Calu3 (cell line): ENCODE measurements around the gene MICALL2. TPM values are rescaled to one million over a fixed set of nuclear protein-coding genes. Genes with fewer than 3 reads are reported as not detected.

ENCODE experiments used
- BruUV-seq: library from RNA; stranded (reverse); fragments of 400-500 nt; replicated peaks from 2 replicates; lab custom pipeline; 2021; lab: Mats Ljungman, UMichigan
- CTCF ChIA-PET: fragments of 300-600 bp; sonication (Branson Sonifier 250); formaldehyde crosslinking; loops from one replicate; lab custom pipeline; 2022; ENCODE audit warnings: antibody characterized with exemption; lab: Charles Lee
- DNase-seq: peaks from one replicate; pipeline ENCODE4 v3.0.0; 2022
- H3K27ac Mint-ChIP-seq: one replicate; pipeline ENCODE4 v1.8.0; 2022; ENCODE audit warnings: mixed read lengths; ENCODE audit not compliant: unreplicated experiment
- H3K27me3 Mint-ChIP-seq: one replicate; pipeline ENCODE4 v1.8.0; 2022; ENCODE audit warnings: mixed read lengths; ENCODE audit not compliant: unreplicated experiment
- H3K36me3 Mint-ChIP-seq: one replicate; pipeline ENCODE4 v1.8.0; 2022; ENCODE audit warnings: mild to moderate bottlenecking, moderate library complexity, mixed read lengths; ENCODE audit not compliant: insufficient read depth, unreplicated experiment
- H3K4me1 Mint-ChIP-seq: one replicate; pipeline ENCODE4 v1.8.0; 2022; ENCODE audit warnings: mild to moderate bottlenecking, low read depth, mixed read lengths; ENCODE audit not compliant: unreplicated experiment
- H3K4me3 Mint-ChIP-seq: one replicate; pipeline ENCODE4 v1.8.0; 2022; ENCODE audit warnings: mild to moderate bottlenecking, low read depth, moderate library complexity, mixed read lengths; ENCODE audit not compliant: unreplicated experiment
- H3K9me3 Mint-ChIP-seq: one replicate; pipeline ENCODE4 v1.8.0; 2022; ENCODE audit warnings: low read depth, mixed read lengths; ENCODE audit not compliant: unreplicated experiment
- intact Hi-C: fragments of 100-400 bp; cut with micrococcal nuclease; formaldehyde crosslinking; loops from one replicate; pipeline ENCODE4 v1.10.0; 2022; ENCODE audit not compliant: unreplicated experiment
- total RNA-seq: library from RNA; stranded (reverse); gene quantifications from 2 replicates; pipeline ENCODE4 v1.2.3, GENCODE V29; 2022
- TF ChIP-seq, protein P1 (sequence below): fragments of 200-600 bp; IDR thresholded peaks from one replicate; pipeline ENCODE4 v1.8.0; 2022; ENCODE audit warnings: antibody characterized with exemption; ENCODE audit not compliant: unreplicated experiment

The MICALL2 gene
- total RNA-seq, 1 experiment from 2014 or later: 162 TPM

DNA sequence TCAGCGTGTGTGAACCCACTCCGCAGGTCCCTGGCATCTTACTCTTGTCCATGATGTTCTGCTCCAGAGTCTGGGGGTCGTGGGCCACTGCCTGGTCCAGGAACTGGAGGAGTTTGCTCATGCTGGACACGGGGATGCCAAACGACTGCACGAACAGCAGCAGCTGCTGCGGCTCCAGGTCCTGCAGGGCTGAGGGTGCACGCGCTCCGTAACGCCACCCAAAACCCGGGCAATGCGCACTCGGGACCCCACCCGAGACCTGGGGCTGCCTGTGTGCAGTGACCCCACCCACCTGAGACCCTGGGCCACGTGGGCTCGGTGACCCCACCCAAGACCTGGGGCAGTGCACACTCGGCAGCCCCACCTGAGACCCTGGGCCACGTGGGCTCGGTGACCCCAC lies 22.0 kb upstream of the MICALL2 start:
- Mint-ChIP-seq H3K9me3 (no peaks in the 10 kb centered on the region), H3K36me3 (peaks cover 80% of the 10 kb centered on the region), H3K27me3 (no peaks in the 10 kb centered on the region), H3K4me3 (no peak overlapping the region), H3K27ac (no peak overlapping the region), H3K4me1 (no peaks in the 10 kb centered on the region)
- intact Hi-C loops: no loop called here
- CTCF ChIA-PET: no interaction called here
- TF ChIP-seq, protein P1, sequence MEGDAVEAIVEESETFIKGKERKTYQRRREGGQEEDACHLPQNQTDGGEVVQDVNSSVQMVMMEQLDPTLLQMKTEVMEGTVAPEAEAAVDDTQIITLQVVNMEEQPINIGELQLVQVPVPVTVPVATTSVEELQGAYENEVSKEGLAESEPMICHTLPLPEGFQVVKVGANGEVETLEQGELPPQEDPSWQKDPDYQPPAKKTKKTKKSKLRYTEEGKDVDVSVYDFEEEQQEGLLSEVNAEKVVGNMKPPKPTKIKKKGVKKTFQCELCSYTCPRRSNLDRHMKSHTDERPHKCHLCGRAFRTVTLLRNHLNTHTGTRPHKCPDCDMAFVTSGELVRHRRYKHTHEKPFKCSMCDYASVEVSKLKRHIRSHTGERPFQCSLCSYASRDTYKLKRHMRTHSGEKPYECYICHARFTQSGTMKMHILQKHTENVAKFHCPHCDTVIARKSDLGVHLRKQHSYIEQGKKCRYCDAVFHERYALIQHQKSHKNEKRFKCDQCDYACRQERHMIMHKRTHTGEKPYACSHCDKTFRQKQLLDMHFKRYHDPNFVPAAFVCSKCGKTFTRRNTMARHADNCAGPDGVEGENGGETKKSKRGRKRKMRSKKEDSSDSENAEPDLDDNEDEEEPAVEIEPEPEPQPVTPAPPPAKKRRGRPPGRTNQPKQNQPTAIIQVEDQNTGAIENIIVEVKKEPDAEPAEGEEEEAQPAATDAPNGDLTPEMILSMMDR: no peak
- BruUV-seq: no TSS peak
- no peak for DNase-seq

DNA sequence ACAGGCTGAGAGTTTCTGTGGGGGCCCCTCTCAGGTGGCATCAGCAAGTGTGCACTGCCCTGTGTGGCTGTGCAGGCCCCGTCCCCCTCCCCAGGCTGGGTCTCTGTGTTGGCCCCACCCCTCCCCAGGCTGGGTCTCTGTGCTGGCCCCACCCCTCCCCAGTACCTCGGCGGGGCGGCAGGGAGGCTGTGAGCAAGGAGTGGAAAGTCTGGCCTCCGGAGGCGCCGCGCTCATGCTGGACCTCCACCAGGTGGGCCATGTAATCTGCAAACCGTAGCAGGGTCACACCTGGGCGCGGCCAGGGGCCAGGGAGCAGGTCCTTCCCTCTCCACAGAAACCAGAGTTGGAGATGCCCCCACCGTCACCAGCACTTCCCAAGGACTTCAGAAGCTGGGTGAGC lies 21.4 kb upstream of the MICALL2 start:
- Mint-ChIP-seq H3K36me3 (peaks cover 78% of the 10 kb centered on the region), H3K4me1 (no peaks in the 10 kb centered on the region)

DNA sequence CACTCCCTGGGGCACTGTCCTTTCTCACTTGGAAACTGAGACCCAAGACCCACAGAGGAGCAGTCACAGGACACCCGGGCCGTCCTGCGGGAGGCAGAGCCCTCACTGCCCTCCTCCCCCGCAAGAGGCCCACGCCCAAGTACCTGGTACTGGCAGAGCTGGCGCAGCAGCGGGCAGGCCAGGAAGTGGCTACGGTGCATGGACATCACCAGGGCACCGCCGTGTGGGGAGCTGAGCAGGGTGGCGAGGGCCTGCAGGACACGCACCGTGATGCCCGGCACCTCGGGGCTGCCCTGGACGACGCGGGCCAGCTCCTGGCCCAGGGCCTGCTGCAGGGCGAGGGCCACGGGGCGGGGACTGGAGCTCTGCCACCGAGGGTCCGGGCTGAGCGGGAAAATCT lies 20.0 kb upstream of the MICALL2 start:
- Mint-ChIP-seq H3K27me3 (no peaks in the 10 kb centered on the region), H3K4me3 (no peak overlapping the region), H3K4me1 (no peaks in the 10 kb centered on the region), H3K9me3 (no peaks in the 10 kb centered on the region), H3K36me3 (peaks cover 81% of the 10 kb centered on the region), H3K27ac (no peak overlapping the region)
- intact Hi-C loops: no loop called here
- DNase-seq: no peak
- TF ChIP-seq, protein P1: no peak
- CTCF ChIA-PET: no interaction called here
- no TSS peak for BruUV-seq

More for the DNA sequence above, 21.4 kb upstream of the MICALL2 start:
- TF ChIP-seq, protein P1: no peak
- intact Hi-C loops: no loop called here
- DNase-seq: no peak
- Mint-ChIP-seq H3K9me3 (no peaks in the 10 kb centered on the region), H3K27ac (no peak overlapping the region), H3K4me3 (no peak overlapping the region), H3K27me3 (no peaks in the 10 kb centered on the region)
- no TSS peak for BruUV-seq
- CTCF ChIA-PET: interaction anchor here (0.6 kb wide), 1 partner anchor 71 kb away, joined by 4 read pairs; no protein-coding TSS in a partner anchor

DNA sequence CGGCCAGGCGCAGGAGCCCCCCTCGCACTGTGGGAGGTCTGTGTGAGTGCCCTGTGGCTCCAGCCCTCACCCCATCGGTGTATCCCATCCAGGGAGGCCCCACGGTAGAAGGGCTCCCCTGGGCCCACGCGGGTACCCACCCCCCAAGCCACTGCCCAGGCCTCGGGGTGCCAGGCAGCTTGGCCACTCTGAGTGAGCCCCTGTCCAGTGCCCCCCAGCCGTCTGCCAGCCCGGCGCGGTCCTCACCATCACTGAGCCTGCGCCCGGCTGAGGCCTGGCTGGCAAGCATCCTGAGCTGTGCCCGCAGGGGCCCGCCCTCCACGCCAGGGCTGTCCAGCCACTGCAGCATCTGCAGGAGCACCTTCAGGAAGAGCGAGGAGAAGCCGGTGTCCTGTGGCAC lies 19.2 kb upstream of the MICALL2 start:
- H3K9me3 Mint-ChIP-seq: no peaks in the 10 kb centered on the region
- H3K4me1 Mint-ChIP-seq: no peaks in the 10 kb centered on the region
- TF ChIP-seq, protein P1: no peak
- no peak for DNase-seq
- intact Hi-C loops: no loop called here
- H3K4me3 Mint-ChIP-seq: no peak overlapping the region
- no peak overlapping the region for H3K27ac Mint-ChIP-seq
- H3K27me3 Mint-ChIP-seq: no peaks in the 10 kb centered on the region
- peaks cover 80% of the 10 kb centered on the region for H3K36me3 Mint-ChIP-seq
- CTCF ChIA-PET: no interaction called here
- BruUV-seq: no TSS peak
